ENCODE measurements around the gene ANKMY1.

The ANKMY1 gene

DNA sequence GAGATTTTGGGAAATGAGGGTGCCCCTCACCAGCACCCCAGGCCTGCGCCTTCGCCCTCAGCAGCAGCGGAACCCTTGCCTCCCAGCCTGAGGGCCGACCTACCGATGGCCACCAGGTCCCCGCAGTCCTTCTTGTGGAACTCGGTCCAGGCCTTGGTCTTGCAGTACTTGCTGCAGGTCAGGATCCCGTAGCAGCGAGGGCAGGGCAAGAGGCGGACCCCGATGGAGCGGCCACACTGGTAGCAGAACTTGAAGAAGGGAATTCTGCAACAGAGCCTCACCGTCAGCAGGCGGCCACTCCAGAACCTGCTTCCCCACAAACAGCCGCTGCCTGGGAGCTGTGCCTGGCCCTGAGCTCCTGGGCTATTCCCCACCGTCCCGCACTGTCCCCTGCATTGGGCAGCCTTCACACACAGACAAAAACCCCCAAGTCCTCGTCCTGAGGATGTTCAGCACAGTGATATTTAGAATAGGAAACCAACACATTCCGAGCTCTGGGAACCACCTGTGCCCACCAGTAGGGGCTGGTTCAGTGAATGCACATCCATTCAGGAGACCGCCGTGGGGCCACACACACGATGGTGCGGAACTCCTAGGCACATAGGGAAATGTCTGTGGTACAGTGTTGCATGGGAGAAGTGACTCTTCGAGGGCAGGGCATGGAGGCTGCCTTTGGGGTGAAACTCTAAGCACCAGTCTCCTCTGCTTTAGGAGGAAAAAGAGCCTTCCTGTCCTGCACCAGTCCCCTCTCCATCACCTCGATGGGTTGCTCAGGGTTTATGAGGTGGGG is 76.8 kb downstream of the ANKMY1 start:
- DNase-seq (ENCODE audit: low read depth in 1 of 2, low spot score in 1 of 2) = no peak

- DNase-seq (ENCODE audit: low read depth in 1 of 2, low spot score in 1 of 2) = no peak
These were observed 78.7 kb downstream of the ANKMY1 start for GRCh38 chr2:240479111-240479501.

DNA sequence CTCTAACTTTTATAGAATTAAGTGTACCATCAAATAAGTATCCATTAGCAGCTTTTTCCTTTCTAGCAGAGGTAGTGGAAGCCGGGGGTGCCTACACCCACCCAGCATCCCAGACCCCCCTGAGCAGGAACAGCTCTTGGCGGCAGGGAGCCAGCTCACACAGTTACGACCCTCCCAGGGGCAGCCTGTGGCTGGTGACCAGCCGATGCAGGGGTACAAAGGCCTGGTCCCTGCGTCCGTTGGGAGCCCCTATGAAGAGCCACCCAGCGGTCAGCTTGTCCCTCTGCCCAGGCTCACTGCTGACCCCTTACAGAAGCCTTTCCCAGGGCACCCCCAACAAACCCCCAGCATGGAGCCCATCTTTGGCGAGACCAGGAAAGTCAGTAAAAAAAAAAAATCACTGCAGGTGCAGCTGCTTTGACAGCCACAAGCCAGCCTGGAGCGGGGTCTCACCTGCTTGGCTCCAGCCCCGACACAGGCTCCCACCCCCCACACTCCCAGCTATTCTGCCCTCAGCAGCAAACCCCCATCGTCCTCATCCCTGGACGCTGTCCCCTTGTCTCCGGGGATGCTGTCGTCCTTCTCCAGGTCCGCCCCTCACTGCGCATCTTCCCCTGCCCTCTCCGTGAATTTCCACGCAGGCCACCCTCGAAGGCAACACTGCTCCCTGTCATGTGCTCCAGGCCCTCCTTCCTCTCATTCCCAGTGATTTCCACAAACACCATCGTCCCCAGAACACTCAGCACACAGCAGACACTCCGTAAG is 79.3 kb downstream of the ANKMY1 start:
- no peak for DNase-seq (ENCODE audit: low read depth in 1 of 2, low spot score in 1 of 2)

- no peak for DNase-seq (ENCODE audit: low read depth in 1 of 2, low spot score in 1 of 2)
These were observed 79.9 kb downstream of the ANKMY1 start for GRCh38 chr2:240477916-240478315.

- no peak for DNase-seq (ENCODE audit: low read depth in 1 of 2, low spot score in 1 of 2)
These were observed 84.6 kb downstream of the ANKMY1 start for GRCh38 chr2:240473211-240473610.

GRCh38 chr2:240472078-240472790 is 85.6 kb downstream of the ANKMY1 start:
- DNase-seq (ENCODE audit: low read depth in 1 of 2, low spot score in 1 of 2) = no peak

- no peak for DNase-seq (ENCODE audit: low read depth in 1 of 2, low spot score in 1 of 2)
These were observed 88.0 kb downstream of the ANKMY1 start for GRCh38 chr2:240469740-240470139.

GRCh38 chr2:240469239-240469636 is 88.5 kb downstream of the ANKMY1 start:
- DNase-seq (ENCODE audit: low read depth in 1 of 2, low spot score in 1 of 2) = no peak

- no peak for DNase-seq (ENCODE audit: low read depth in 1 of 2, low spot score in 1 of 2)
These were observed 89.2 kb downstream of the ANKMY1 start for GRCh38 chr2:240468303-240469238.

- no peak for DNase-seq (ENCODE audit: low read depth in 1 of 2, low spot score in 1 of 2)
These were observed 90.0 kb downstream of the ANKMY1 start for GRCh38 chr2:240467659-240468302.

- no peak for DNase-seq (ENCODE audit: low read depth in 1 of 2, low spot score in 1 of 2)
These were observed 90.6 kb downstream of the ANKMY1 start for GRCh38 chr2:240467149-240467642.

DNA sequence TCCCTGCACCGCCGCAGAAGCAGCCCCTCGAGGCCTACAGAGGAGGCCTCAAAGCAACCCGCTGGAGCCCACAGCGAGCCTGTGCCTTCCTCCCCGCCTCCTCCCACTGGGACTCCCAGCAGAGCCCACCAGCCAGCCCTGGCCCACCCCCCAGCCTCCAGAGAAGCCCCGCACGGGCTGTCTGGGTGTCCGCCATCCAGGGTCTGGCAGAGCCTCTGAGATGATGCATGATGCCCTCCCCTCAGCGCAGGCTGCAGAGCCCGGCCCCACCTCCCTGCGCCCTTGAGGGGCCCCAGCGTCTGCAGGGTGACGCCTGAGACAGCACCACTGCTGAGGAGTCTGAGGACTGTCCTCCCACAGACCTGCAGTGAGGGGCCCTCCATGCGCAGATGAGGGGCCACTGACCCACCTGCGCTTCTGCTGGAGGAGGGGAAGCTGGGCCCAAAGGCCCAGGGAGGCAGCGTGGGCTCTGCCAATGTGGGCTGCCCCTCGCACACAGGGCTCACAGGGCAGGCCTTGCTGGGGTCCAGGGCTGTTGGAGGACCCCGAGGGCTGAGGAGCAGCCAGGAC is 91.1 kb downstream of the ANKMY1 start:
- no peak for DNase-seq (ENCODE audit: low read depth in 1 of 2, low spot score in 1 of 2)

DNA sequence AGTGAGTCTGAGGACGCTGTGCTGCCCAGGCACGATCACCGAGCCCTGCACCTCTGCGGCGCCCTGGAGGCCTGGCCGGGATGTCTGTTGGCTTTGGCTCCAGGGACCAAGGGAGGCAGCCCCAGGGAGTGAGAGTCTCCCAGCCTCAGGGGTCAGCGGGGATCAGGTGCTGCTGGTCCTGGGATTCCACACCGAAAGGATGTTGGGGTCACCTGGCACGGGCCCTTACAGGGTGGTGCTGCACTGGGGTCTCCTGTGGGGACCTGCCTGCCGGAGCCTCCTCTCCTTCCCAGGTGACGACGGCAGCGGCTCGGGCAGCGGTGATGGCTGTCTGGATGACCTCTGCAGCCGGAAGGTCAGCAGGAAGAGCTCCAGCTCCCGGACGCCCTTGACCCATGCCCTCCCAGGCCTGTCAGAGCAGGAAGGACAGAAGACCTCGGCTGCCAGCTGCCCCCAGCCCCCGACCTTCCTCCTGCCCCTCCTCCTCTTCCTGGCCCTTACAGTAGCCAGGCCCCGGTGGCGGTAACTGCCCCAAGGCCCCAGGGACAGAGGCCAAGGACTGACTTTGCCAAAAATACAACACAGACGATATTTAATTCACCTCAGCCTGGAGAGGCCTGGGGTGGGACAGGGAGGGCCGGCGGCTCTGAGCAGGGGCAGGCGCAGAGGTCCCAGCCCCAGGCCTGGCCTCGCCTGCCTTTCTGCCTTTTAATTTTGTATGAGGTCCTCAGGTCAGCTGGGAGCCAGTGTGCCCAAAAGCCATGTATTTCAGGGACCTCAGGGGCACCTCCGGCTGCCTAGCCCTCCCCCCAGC is 91.8 kb downstream of the ANKMY1 start:
- DNase-seq (ENCODE audit: low read depth in 1 of 2, low spot score in 1 of 2) = no peak

DNA sequence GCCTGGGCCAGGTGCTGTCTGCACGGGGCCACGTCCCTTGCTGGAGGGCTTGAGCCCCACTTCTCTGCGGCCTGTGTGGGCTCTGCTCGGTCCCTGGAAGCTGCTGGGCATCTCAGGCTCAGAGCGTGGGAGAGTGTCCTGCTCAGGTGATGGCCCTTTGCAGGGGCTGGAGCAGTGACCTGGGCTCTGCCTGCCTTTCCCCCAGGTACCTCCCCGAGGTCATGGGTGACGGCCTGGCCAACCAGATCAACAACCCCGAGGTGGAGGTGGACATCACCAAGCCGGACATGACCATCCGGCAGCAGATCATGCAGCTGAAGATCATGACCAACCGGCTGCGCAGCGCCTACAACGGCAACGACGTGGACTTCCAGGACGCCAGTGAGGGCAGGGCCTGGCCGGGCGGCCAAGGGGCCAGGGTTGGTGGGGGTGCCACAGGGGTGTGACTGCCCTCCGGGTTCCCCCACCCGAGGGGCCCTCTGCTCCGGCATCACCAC is 92.5 kb downstream of the ANKMY1 start:
- DNase-seq (ENCODE audit: low read depth in 1 of 2, low spot score in 1 of 2) = no peak

DNA sequence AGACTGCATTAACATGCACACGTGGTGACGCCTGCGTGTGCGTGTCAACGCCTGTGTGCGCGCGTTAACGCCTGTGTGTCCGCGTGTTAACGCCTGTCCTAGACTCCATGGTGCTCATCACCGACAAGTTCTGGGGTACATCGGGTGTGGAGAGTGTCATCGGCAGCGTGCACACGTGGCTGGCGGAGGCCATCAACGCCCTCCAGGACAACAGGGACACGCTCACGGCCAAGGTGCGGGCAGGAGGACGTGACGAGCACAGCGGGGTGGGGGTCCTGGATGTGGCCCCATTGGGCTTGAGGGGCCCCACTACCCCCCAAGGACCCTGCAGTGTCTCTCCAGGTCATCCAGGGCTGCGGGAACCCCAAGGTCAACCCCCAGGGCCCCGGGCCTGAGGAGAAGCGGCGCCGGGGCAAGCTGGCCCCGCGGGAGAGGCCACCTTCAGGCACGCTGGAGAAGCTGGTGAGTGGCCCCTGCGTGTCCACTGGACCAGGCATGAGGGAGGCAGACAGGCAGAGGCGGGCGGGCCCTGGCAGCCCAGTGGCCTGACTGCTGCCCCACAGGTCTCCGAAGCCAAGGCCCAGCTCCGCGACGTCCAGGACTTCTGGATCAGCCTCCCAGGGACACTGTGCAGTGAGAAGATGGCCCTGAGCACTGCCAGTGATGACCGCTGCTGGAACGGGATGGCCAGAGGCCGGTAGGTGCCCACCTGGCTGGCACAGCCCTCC is 93.1 kb downstream of the ANKMY1 start:
- no peak for DNase-seq (ENCODE audit: low read depth in 1 of 2, low spot score in 1 of 2)

DNA sequence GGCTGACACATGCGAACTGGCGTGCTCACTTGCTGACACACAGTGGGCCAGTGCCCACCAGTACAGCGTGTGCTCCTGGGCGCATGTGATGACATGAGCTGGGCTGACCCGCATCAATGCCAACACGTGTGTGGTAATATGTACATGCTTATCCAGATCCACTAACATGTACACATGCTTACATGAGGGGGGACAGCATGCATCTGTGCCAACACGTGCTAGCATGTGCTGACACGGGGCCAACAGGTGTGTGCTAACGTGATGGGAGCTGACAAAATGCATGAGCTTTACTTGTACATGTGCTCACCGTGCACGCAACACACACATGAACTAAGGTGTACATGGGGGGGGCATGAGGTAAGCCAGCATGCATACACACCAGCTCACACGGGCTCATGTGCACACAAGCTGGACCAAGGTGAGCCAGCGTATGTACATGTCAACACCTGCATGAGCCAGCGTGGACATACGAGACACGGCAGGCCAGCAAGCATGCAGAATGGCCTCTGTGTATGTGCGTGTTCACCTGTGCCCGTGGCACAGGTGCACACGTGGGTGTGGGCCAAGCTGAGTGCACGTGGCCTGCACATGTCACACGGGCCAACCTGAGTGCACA is 93.8 kb downstream of the ANKMY1 start:
- DNase-seq (ENCODE audit: low read depth in 1 of 2, low spot score in 1 of 2) = no peak

DNA sequence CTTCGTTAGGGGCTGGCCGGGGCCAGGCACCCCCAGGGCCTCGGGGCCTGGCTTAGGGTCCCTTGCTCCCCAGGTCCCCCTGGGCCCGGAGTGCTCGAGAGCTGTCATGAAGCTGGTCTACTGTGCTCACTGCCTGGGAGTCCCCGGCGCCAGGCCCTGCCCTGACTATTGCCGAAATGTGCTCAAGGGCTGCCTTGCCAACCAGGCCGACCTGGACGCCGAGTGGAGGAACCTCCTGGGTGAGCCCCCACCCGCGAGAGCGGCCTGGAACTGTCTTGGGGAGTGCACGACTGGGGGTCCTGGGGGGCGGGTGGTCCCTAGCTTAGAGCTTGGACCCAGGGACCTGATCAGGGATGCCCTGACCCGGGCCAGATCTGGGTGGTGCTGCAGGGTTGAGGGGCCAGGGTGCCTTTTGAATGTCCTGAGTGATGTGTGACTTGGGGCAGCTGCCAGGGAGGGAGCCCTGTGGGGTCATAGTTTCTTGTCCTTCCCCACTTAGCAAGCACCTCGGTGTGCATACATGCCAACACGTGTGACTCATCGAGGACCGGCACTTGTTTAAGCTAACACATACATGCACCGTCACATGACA is 94.4 kb downstream of the ANKMY1 start:
- no peak for DNase-seq (ENCODE audit: low read depth in 1 of 2, low spot score in 1 of 2)

All from stimulated activated CD4-positive, alpha-beta T cell treated with anti-CD3 and anti-CD28 coated beads, Interleukin-15, amount 100 ng/mL, for 1 hour (primary cell).